ENCODE measurements around the gene HACD4. TPM values are rescaled to one million over a fixed set of nuclear protein-coding genes. Genes with fewer than 3 reads are reported as not detected.

The HACD4 gene, protein sequence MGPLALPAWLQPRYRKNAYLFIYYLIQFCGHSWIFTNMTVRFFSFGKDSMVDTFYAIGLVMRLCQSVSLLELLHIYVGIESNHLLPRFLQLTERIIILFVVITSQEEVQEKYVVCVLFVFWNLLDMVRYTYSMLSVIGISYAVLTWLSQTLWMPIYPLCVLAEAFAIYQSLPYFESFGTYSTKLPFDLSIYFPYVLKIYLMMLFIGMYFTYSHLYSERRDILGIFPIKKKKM
- polyA plus RNA-seq (ENCODE audit: low read depth in 6 of 6) = 1 to 10 TPM; 1.2 to 8.1 (median 7.3) TPM

DNA sequence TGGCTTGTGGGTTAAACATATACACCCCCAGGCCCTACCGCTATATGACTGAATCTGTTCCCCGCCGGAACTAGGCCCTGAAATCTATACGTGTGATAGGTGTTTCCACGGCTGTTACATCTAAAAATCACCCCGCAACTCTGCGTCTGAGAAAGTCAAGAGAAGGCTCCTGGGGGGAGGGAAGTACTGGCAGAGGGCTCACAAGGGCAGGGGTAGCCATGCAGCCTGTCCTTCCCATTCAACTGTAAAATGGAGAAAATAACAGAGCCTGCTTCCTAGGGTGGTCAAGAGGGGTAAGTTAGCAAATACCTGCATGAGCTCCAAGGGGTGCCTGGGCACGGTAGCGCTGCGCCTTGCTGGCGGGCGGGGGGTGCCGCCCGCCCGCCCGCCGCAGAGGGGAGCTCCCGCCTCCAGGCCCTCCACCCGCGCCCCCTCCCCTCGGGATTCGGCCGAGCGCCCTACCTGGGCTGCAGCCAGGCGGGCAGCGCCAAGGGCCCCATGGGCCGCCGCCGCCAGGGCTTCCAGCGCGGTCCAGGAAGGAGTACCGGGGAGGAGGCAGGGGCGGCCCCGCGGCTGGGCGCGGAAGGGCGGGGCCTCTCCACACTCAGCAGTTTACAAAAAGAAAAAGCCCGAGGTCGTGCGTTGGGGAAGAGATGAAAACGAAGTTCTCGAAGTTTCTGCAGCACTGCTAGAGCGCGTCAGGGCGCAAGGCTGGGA, at the start of gene HACD4:
Gene HACD4 (minus strand): TSS at position 550 of the 717 bp plus-strand sequence. CDS start 50 bp downstream, at position 500.
- Mint-ChIP-seq H3K4me3 (peak within 1 kb of the TSS in 4 of 8 donors; percentile 80 to 92 (median 82)), H3K36me3 (no peaks in the 10 kb centered on the region), H3K27me3 (no peaks in the 10 kb centered on the region), H3K27ac (peak within 1 kb of the TSS in 4 of 6 donors; percentile 34 to 77 (median 56)), H3K9me3 (no peaks in the 10 kb centered on the region), H3K4me1 (peaks cover 0 to 15% (median 0%) of the 10 kb centered on the region in 3 donors)
- ATAC-seq (ENCODE audit: low read depth in 2 of 2) (peak; percentile 77 to 79), DNase-seq (peak; percentile 49)

DNA sequence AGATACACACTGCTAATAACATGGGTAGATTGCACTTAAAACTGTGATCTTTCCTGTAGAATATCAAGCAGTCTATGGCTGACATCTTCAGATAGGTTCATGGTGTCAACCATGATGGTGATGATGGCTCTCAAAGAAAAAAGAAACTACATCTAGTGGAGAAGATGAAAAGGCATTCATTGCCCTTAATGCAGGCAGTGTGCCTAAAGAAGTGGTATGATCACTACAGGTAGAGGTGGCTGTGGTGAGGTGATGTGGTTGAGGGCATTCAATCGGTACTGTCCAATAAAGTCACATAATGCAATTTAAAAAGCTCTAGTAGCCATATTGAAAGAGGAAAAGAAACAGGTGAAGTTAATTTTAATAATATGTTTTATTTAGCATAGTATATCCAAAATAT, 49.4 kb upstream of the HACD4 start:
- ATAC-seq (ENCODE audit: low read depth in 2 of 2) (no peak), DNase-seq (no peak)
- Mint-ChIP-seq H3K4me1 (peaks cover 0 to 3% (median 3%) of the 10 kb centered on the region in 3 donors), H3K4me3 (no peak overlapping the region), H3K27me3 (no peaks in the 10 kb centered on the region), H3K36me3 (peaks cover 0 to 6% of the 10 kb centered on the region in 2 donors), H3K27ac (no peak overlapping the region), H3K9me3 (peaks cover 0 to 8% (median 3%) of the 10 kb centered on the region in 7 donors)

- H3K4me3 Mint-ChIP-seq = no peak overlapping the region
- H3K27ac Mint-ChIP-seq = no peak overlapping the region
These were observed 47.3 kb upstream of the HACD4 start for GRCh38 chr9:21078702-21079101.

DNA sequence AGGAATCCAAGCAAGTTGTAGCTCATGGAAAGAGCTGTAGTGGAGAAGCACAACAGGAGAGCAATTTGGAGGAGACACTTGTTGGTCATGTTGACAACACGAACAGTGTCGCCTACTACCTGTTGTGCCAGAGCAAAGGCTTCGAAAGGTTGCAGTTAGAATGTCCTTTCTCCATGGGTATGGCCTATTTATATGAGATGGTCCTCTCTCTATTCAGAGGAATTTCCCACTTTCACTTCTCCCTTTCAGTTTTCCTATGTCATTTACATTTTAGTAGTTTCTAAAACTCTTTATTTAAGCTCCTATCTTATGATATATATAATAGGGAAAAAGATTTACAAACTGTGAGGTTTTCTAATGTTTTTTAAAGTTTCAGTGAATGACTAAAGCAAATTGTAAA, 46.3 kb upstream of the HACD4 start, which contains the start of gene IFNB1:
Gene IFNB1 (minus strand): TSS at position 162 of the 400 bp plus-strand sequence. CDS start 73 bp downstream, at position 89.
- Mint-ChIP-seq H3K9me3 (peaks cover 0 to 4% (median 0%) of the 10 kb centered on the region in 7 donors), H3K4me1 (peaks cover 0 to 3% (median 3%) of the 10 kb centered on the region in 3 donors)
- no peak for ATAC-seq (ENCODE audit: low read depth in 2 of 2)

More at GRCh38 chr9:21078702-21079101, 47.3 kb upstream of the HACD4 start:
- H3K27me3 Mint-ChIP-seq = no peaks in the 10 kb centered on the region
- H3K36me3 Mint-ChIP-seq = no peaks in the 10 kb centered on the region
- no peak for DNase-seq
- peaks cover 0 to 4% (median 0%) of the 10 kb centered on the region in 7 donors for H3K9me3 Mint-ChIP-seq
- H3K4me1 Mint-ChIP-seq = peaks cover 0 to 3% (median 3%) of the 10 kb centered on the region in 3 donors
- ATAC-seq (ENCODE audit: low read depth in 2 of 2) = no peak

DNA sequence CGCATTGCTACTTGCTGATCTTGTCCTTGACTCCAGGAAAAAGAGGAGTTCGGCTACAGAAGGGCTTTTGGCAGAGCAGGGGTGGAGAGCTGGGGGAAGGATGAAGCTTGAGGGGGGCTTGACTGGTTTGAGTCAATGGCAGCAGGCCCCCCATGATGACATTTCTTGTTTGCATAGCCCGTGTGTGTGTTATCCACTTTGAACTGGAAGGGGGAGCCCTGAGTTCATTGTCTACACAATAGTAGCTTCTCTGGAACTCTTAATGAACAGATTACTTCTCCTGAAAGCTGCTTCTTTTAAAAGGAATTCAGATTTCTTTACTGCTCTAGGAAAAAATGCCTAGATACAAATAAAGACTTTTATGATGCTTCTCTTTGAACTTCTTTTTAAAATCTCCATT, 44.0 kb upstream of the HACD4 start:
- ATAC-seq (ENCODE audit: low read depth in 2 of 2) = no peak

More for the DNA sequence above, 46.3 kb upstream of the HACD4 start, which contains the start of gene IFNB1:
- H3K27ac Mint-ChIP-seq = no peak within 1 kb of the TSS
- H3K36me3 Mint-ChIP-seq = no peaks in the 10 kb centered on the region
- H3K4me3 Mint-ChIP-seq = no peak within 1 kb of the TSS
- no peak for DNase-seq
- H3K27me3 Mint-ChIP-seq = no peaks in the 10 kb centered on the region

GRCh38 chr9:21070906-21071305, 39.5 kb upstream of the HACD4 start:
- ATAC-seq (ENCODE audit: low read depth in 2 of 2) = no peak
- Mint-ChIP-seq H3K36me3 (no peaks in the 10 kb centered on the region), H3K27me3 (peaks cover 0 to 4% (median 0%) of the 10 kb centered on the region in 3 donors), H3K4me3 (no peak overlapping the region), H3K4me1 (no peaks in the 10 kb centered on the region), H3K9me3 (peaks cover 0 to 2% (median 0%) of the 10 kb centered on the region in 7 donors), H3K27ac (no peak overlapping the region)
- DNase-seq = no peak

More for the DNA sequence above, 44.0 kb upstream of the HACD4 start:
- no peaks in the 10 kb centered on the region for H3K4me1 Mint-ChIP-seq
- no peaks in the 10 kb centered on the region for H3K36me3 Mint-ChIP-seq
- peaks cover 0 to 4% (median 0%) of the 10 kb centered on the region in 3 donors for H3K27me3 Mint-ChIP-seq
- peaks cover 0 to 4% (median 2%) of the 10 kb centered on the region in 7 donors for H3K9me3 Mint-ChIP-seq
- no peak overlapping the region for H3K4me3 Mint-ChIP-seq
- no peak for DNase-seq
- H3K27ac Mint-ChIP-seq = peak overlapping the region in 1 of 6 donors; percentile 68

DNA sequence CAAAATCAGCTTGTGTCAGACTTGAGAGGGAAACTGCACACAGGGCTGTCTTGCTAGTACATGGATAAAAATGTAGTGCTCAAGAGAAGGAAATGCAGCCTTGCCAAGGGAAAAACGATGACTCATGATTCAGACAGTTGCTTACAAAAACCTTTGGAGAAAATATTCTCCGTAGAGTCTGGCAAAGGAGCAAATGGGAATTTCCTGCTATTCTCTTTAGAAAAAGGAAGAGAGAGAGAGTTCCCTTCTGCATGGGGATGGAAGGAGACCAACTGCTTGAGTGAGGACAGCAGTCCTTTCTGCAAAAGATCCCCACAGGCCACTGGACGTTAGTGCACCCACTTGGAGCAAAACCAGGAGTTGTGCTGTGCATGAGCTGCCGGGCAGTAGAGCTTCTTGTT, 38.7 kb upstream of the HACD4 start:
- no peak for ATAC-seq (ENCODE audit: low read depth in 2 of 2)
- H3K4me3 Mint-ChIP-seq = no peak overlapping the region
- H3K36me3 Mint-ChIP-seq = no peaks in the 10 kb centered on the region

DNA sequence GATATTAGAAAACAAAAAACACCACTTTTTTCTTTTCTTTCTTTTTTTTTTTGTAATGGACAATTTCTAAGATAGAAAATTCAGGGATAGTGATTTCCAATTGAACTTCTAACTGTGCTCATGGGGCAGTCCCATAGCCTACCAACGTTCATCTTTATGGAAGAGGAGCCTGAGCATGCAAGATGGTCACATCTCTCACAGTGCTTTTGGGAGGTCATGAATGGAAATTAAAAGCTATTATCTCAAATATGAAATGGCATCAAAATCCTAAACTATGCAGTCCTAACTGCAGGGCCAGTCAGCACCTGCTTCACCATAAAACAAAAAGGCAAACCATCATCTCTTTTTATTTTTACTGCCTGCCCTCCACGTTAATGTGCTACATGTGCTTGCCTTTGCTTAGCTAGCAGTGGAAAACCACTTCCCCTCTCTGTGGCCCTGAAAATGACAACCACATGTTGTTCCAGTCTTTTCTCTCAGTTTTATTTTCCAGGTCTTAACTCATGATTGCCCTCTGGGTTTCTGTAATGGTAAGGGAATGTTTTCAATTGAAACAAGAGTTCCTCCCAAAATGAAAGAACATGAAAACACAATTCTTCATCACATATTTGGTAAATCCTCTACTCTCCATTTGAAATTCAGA, 29.6 kb upstream of the HACD4 start:
- Mint-ChIP-seq H3K9me3 (peaks cover 0 to 10% (median 0%) of the 10 kb centered on the region in 7 donors), H3K4me1 (peaks cover 0 to 5% (median 0%) of the 10 kb centered on the region in 3 donors), H3K36me3 (no peaks in the 10 kb centered on the region), H3K27me3 (no peaks in the 10 kb centered on the region), H3K27ac (no peak overlapping the region), H3K4me3 (no peak overlapping the region)
- ATAC-seq (ENCODE audit: low read depth in 2 of 2) = no peak
- no peak for DNase-seq

More for the DNA sequence above, 38.7 kb upstream of the HACD4 start:
- H3K4me1 Mint-ChIP-seq = no peaks in the 10 kb centered on the region
- no peak for DNase-seq
- H3K27ac Mint-ChIP-seq = no peak overlapping the region
- H3K27me3 Mint-ChIP-seq = peaks cover 0 to 4% (median 0%) of the 10 kb centered on the region in 3 donors
- H3K9me3 Mint-ChIP-seq = peaks cover 0 to 2% (median 0%) of the 10 kb centered on the region in 7 donors

GRCh38 chr9:21056931-21057330, 25.5 kb upstream of the HACD4 start:
- no peak for ATAC-seq (ENCODE audit: low read depth in 2 of 2)
- no peak overlapping the region for H3K4me3 Mint-ChIP-seq

GRCh38 chr9:21053851-21054250, 22.4 kb upstream of the HACD4 start:
- Mint-ChIP-seq H3K9me3 (peaks cover 0 to 10% (median 0%) of the 10 kb centered on the region in 7 donors), H3K27ac (peak overlapping the region in 2 of 6 donors; percentile 27 to 64), H3K36me3 (no peaks in the 10 kb centered on the region), H3K4me1 (peaks cover 0 to 3% (median 0%) of the 10 kb centered on the region in 3 donors), H3K27me3 (no peaks in the 10 kb centered on the region), H3K4me3 (no peak overlapping the region)
- DNase-seq (no peak), ATAC-seq (ENCODE audit: low read depth in 2 of 2) (no peak)

More at GRCh38 chr9:21056931-21057330, 25.5 kb upstream of the HACD4 start:
- H3K36me3 Mint-ChIP-seq = no peaks in the 10 kb centered on the region
- no peak for DNase-seq
- H3K27ac Mint-ChIP-seq = no peak overlapping the region
- H3K9me3 Mint-ChIP-seq = peaks cover 0 to 10% (median 0%) of the 10 kb centered on the region in 7 donors
- no peaks in the 10 kb centered on the region for H3K27me3 Mint-ChIP-seq
- peaks cover 0 to 5% (median 0%) of the 10 kb centered on the region in 3 donors for H3K4me1 Mint-ChIP-seq

- Mint-ChIP-seq H3K27me3 (no peaks in the 10 kb centered on the region), H3K9me3 (no peaks in the 10 kb centered on the region), H3K4me3 (no peak overlapping the region), H3K36me3 (no peaks in the 10 kb centered on the region), H3K4me1 (peaks cover 6 to 14% (median 8%) of the 10 kb centered on the region in 3 donors), H3K27ac (no peak overlapping the region)
- no peak for ATAC-seq (ENCODE audit: low read depth in 2 of 2)
- no peak for DNase-seq
These were observed 15.8 kb upstream of the HACD4 start for GRCh38 chr9:21047281-21047691.

- Mint-ChIP-seq H3K27ac (no peak overlapping the region), H3K4me3 (no peak overlapping the region), H3K4me1 (peaks cover 6 to 15% (median 8%) of the 10 kb centered on the region in 3 donors), H3K9me3 (no peaks in the 10 kb centered on the region), H3K36me3 (no peaks in the 10 kb centered on the region), H3K27me3 (no peaks in the 10 kb centered on the region)
- ATAC-seq (ENCODE audit: low read depth in 2 of 2) (no peak), DNase-seq (no peak)
These were observed 12.4 kb upstream of the HACD4 start for GRCh38 chr9:21043841-21044240.

DNA sequence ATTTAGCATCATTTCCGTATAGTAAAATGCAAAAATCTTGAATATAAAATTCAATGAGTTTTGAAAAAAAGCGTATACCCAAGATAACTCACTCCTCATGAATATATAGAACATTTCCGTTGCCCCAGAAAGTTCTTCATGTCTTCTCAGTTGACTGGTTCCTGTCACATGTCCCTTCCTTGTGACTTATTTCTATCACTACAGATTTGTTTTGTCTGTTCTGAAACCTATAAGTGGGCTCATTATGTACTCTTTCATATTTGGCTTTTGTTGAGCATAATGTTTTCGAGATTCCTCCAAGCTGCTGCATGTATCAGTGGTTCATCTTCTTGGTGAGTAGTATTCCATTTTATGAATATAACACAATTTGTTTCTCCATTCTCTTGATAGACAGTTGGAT, 11.0 kb upstream of the HACD4 start:
- ATAC-seq (ENCODE audit: low read depth in 2 of 2) = no peak
- no peaks in the 10 kb centered on the region for H3K27me3 Mint-ChIP-seq
- DNase-seq = no peak
- H3K9me3 Mint-ChIP-seq = no peaks in the 10 kb centered on the region
- no peak overlapping the region for H3K4me3 Mint-ChIP-seq
- H3K4me1 Mint-ChIP-seq = peaks cover 3 to 7% (median 6%) of the 10 kb centered on the region in 3 donors
- no peaks in the 10 kb centered on the region for H3K36me3 Mint-ChIP-seq
- H3K27ac Mint-ChIP-seq = no peak overlapping the region
